Measurements from ENCODE around the gene FA2H.
"Not testable (repeated sequence)": the region's sequence is repeated elsewhere in the genome, so short reads cannot be mapped to it uniquely, and the experiment has no call there.

The FA2H gene, protein sequence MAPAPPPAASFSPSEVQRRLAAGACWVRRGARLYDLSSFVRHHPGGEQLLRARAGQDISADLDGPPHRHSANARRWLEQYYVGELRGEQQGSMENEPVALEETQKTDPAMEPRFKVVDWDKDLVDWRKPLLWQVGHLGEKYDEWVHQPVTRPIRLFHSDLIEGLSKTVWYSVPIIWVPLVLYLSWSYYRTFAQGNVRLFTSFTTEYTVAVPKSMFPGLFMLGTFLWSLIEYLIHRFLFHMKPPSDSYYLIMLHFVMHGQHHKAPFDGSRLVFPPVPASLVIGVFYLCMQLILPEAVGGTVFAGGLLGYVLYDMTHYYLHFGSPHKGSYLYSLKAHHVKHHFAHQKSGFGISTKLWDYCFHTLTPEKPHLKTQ

DNA sequence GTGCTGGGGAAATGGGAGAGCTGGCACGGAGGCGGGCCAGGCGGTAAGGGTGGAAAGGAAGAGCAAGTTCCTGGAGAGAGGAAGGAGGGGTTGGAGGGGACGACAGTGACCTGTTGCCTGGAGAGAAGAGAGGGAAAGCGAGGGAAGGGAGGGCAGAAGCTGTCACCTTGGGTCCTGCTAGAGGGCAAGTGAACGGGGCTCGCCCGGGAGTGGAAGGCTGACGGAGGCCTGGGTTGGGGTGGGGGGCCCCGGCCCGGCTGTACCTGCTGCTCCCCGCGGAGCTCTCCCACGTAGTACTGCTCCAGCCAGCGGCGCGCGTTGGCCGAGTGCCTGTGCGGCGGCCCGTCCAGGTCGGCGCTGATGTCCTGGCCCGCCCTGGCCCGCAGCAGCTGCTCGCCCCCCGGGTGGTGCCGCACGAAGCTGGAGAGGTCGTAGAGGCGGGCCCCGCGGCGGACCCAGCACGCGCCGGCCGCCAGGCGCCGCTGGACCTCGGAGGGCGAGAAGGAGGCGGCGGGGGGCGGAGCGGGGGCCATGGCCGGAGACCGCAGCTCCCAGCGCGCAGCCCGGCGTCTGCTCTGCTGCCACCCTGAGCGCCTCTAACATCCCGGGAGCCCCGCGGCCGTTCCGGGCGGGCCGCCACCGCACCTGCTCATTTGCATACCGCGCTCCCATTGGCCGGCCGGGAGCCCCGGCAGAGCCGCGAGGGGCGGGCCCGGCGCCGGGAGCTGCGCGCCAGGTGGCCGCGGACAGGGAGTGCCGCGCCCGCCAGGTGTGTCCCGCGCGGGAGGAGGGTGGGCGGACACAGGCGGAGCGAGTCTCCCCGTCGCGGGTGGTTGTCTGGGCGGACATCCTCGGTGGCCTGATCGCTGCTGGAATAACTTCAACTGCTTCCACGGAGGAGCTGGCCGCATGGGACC, at the start of gene FA2H:
FA2H (minus strand) TSS at position 598 of the 917 bp plus-strand sequence; CDS start at position 533, 65 bp downstream.
- peak; percentile 87 for DNase-seq

- DNase-seq = no peak
These were observed 43.2 kb upstream of the FA2H start for GRCh38 chr16:74817851-74818250.

DNA sequence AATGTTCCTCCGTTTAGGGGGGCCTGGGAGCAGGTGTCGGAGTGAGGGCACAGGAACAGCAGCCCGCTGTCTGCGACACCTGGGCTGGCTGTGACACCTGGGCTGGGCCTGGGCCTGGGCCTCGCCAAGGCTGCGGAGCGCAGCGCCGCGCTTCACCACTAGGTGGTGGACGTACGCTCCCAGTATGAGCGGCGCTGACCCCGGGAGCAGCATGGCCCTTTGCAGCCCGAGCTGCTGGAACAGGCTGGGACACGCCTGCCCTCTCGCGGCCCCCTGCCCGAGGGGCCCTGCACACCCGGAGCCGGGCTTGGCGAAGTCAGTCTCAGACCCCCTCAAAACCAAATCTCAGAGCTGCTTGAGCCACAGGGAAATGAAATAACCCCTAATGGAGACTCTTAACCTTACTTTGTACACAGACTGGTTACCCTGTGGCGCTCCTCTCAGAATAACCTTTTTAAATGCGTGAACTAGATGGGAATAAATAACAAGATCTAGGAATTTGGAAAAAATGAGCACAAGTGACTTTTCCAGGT, 38.6 kb upstream of the FA2H start:
- DNase-seq = peak; percentile 77

DNA sequence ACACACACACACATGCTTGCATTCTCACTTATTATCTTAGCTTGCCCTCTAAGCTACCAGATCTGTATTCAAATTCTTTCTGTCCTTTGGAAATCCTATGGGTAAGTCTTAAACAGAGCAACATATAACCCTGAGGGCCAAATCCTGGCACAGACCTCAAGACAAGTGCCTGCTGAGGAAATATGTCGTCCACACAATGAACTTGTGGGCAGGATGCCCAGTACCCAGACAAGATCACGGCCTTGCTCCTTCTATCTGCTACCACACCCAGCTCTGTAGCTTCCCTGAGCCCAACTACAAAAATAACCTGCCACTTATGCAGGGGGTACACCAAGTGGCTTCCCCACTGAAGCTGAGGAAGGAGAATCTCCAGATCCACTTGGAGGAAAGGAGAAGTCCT, 37.3 kb upstream of the FA2H start:
- DNase-seq = no peak

DNA sequence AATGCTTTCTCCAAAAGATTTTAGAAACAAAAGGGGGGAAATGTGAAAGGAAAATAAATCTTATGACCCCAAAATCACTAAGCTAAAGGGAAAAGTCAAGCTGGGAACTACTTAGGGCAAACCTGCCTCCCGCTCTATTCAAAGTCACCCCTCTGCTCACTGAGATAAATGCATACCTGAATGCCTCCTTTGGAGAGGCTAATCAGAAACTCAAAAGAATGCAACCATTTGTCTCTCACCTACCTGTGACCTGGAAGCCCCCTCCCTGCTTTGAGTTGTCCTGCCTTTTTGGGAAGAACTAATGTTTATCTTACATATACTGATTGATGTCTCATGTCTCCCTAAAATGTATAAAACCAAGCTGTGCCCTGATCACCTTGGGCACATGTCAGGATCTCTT, 36.6 kb upstream of the FA2H start:
- DNase-seq = not testable (repeated sequence)

DNA sequence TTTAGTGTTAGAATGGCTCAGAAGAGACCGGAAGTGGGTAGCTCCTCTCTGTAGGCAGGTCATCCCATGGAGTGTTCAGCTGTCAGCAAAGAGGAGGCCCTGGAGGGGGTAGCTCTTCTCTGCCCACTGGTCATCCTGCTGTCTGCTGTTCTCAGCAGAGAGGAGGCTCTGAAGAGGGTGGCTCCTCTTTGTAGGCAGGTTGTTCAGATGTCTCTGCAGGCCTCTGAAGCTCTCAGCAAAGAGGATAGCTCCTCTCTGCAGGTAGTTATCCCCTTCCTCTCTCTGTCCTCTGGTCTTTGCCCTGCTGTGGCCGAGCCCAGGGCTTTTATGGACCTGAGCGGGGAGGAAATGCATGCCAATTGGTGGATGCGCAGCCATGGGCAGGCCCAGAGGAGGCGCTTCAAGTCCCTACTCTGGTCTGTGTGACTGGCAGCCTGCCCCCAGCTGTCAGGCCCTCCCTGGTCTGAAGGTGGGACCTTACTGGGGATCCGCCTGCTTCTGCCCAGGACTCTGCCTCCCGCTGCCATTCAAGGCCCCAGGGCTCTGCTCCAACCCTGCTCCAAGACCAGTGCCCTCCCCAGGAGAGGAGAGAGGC, 32.5 kb upstream of the FA2H start:
- no peak for DNase-seq

- DNase-seq = no peak
These were observed 25.7 kb upstream of the FA2H start for GRCh38 chr16:74800216-74800871.

DNA sequence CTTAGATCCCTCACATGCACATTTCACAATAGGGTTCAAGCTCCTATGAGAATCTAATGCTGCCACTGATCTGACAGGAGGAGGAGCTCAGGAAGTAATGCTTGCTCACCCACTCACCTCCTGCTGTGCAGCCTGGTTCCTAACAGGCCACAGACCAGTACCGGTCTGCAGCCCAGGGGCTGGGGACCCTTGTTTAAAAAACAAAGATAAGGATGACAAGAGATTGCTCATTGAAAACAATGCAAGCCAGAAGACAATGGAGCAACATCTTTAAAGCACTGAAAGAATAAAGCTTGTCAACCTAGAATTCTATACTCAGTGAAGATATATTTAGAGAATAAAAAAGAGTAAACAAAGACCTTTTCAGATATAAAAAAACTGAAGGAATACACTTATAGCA, 22.8 kb upstream of the FA2H start:
- DNase-seq = no peak

GRCh38 chr16:74795104-74795503, 20.5 kb upstream of the FA2H start:
- DNase-seq = no peak

DNA sequence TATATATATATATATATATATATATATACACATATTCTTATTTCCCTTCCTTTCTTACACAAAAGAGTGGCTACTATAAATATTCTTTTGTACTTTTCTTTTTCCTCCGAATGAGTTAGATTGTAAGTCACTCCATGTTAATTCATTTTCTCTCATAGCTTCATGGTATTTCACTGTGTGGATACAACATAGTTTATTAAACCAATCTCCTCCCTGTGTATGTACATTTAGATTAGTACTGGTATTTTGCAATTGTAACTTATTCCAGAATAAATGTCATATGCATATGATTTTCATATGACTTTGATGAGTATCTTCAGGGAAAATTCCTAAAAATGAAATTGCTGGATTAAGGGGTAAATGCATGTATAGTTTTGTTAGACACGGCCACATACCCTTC, 20.0 kb upstream of the FA2H start:
- no peak for DNase-seq

DNA sequence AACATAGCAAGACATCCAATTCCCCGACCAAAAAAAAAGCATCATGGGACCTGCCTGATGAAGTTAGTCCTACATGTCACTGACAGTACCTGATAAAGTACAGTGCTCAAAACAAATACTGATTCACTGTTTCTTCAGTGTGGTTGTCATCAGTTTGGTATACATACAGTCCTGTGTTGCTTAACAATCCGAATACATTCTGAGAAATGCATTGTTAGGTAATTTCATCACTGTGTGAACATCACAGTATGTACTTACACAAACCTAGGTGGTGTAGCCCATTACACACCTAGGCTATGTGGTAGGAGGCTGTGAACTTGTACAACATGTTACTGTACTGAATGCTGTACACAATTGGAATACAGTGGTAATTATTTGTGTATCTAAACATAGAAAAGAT, 19.0 kb upstream of the FA2H start:
- no peak for DNase-seq

- DNase-seq = no peak
These were observed 17.6 kb upstream of the FA2H start for GRCh38 chr16:74792225-74792624.

DNA sequence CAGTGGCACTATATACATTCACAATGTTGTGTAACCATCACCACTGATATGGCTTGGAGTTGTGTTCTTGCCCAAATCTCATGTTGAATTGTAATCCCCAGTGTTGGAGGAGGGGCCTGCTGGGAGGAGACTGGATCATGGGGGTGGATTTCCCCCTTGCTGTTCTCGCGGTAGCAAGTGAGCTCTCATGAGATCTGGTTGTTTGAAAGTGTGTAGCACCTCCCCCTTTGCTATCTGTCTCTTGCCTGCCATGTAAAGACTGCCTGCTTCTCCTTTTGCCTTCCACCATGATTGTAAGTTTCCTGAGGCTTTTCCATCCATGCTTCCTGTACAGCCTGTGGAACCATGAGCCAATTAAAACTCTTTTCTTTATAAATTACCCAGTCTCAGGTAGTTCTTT, 17.1 kb upstream of the FA2H start:
- DNase-seq = not testable (repeated sequence)

- no peak for DNase-seq
These were observed 13.5 kb upstream of the FA2H start for GRCh38 chr16:74788108-74788507.

- no peak for DNase-seq
These were observed 10.4 kb upstream of the FA2H start for GRCh38 chr16:74785031-74785430.

- peak; percentile 84 for DNase-seq
These were observed 4.0 kb upstream of the FA2H start for GRCh38 chr16:74778646-74779045.

GRCh38 chr16:74776926-74777325, 2.3 kb upstream of the FA2H start:
- no peak for DNase-seq

GRCh38 chr16:74775255-74775654, 635 bp upstream of the FA2H start:
- no peak for DNase-seq

DNA sequence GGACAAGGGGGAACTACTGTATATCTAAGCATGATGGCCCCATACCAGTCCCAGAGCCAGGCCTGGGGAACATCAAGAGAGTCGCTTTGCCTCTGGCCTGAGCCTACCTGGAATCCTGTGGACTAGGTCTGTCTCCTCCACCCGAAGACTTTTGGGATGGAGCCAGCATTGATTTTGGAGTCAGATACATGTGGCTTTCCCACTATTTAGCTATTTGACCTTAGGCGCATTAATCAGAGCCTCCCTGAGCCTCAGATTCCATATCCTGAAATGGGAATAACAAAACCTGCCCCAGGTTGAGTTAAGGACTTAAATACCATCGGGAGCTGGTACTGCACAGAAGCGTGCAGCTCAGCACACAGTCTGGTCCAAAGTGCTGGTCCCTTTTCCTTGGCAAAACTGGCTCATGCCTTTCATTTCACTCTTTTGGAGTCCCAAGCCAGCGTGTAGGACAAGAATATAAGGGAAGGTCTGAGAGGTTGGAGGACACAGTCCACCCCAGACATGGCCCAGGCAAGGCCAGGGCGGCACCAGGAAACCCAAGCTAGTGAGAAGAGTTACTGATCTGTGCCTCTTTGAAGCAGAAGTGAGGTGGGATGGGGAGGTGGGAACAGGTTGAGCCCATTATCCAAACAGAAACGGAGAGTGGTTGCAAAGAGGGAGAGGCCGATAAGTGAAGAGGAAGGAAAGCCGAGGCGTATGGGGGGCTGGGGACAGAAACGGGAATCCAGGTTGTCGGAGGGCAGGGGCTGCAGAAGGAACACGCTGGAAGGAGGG, 986 bp downstream of the FA2H start:
- no peak for DNase-seq

- DNase-seq = no peak
These were observed 2.8 kb downstream of the FA2H start for GRCh38 chr16:74771656-74772315.

- no peak for DNase-seq
These were observed 3.6 kb downstream of the FA2H start for GRCh38 chr16:74770831-74771526.

Data from NCI-H345 (cell line).